NCI-H1436 treated with DMSO at 0.1 percent for 48 hours (cell line): ENCODE results near the gene IPO13.

Source experiments
- DNase-seq: peaks from one replicate; lab custom pipeline; 2025; lab: John Stamatoyannopoulos, UW

The IPO13 gene

GRCh38 chr1:43946236-43947060 is at the start of gene IPO13:
Gene IPO13 (plus strand): TSS chr1:43946950. CDS start chr1:43947601, 651 bp downstream.
- DNase-seq = peak; percentile 83

- DNase-seq = no peak
These were observed 47.8 kb upstream of the IPO13 start for GRCh38 chr1:43898981-43899380.

GRCh38 chr1:43900386-43900785 is 46.4 kb upstream of the IPO13 start:
- DNase-seq = no peak

GRCh38 chr1:43901196-43901961 is 45.4 kb upstream of the IPO13 start:
- no peak for DNase-seq

- DNase-seq = no peak
These were observed 44.5 kb upstream of the IPO13 start for GRCh38 chr1:43902058-43902831.

GRCh38 chr1:43904660-43905551 is 41.8 kb upstream of the IPO13 start:
- no peak for DNase-seq

GRCh38 chr1:43908226-43908625 is 38.5 kb upstream of the IPO13 start:
- DNase-seq = no peak

GRCh38 chr1:43908858-43909257 is 37.9 kb upstream of the IPO13 start:
- no peak for DNase-seq

GRCh38 chr1:43910343-43910742 is 36.4 kb upstream of the IPO13 start:
- DNase-seq = no peak

GRCh38 chr1:43912607-43913006 is 34.1 kb upstream of the IPO13 start:
- DNase-seq = no peak

GRCh38 chr1:43913051-43913501 is 33.7 kb upstream of the IPO13 start:
- no peak for DNase-seq

GRCh38 chr1:43913666-43914360 is 32.9 kb upstream of the IPO13 start:
- DNase-seq = no peak

- DNase-seq = no peak
These were observed 31.9 kb upstream of the IPO13 start for GRCh38 chr1:43914576-43915525.

GRCh38 chr1:43919906-43920305 is 26.8 kb upstream of the IPO13 start:
- DNase-seq = no peak

- DNase-seq = no peak
These were observed 25.7 kb upstream of the IPO13 start for GRCh38 chr1:43921022-43921421.

- DNase-seq = no peak
These were observed 22.2 kb upstream of the IPO13 start for GRCh38 chr1:43924516-43924915.

- DNase-seq = no peak
These were observed 20.9 kb upstream of the IPO13 start for GRCh38 chr1:43925846-43926245.

GRCh38 chr1:43930168-43930948 is 16.4 kb upstream of the IPO13 start:
- DNase-seq = no peak

GRCh38 chr1:43930949-43931275 is 15.8 kb upstream of the IPO13 start:
- no peak for DNase-seq
